NCI-H524 (cell line): ENCODE data around the gene MCF2L.

Experiments
- DNase-seq, 2 experiments: peaks; one replicate each; lab custom pipeline; 2025; lab: John Stamatoyannopoulos, UW

MCF2L gene

DNA sequence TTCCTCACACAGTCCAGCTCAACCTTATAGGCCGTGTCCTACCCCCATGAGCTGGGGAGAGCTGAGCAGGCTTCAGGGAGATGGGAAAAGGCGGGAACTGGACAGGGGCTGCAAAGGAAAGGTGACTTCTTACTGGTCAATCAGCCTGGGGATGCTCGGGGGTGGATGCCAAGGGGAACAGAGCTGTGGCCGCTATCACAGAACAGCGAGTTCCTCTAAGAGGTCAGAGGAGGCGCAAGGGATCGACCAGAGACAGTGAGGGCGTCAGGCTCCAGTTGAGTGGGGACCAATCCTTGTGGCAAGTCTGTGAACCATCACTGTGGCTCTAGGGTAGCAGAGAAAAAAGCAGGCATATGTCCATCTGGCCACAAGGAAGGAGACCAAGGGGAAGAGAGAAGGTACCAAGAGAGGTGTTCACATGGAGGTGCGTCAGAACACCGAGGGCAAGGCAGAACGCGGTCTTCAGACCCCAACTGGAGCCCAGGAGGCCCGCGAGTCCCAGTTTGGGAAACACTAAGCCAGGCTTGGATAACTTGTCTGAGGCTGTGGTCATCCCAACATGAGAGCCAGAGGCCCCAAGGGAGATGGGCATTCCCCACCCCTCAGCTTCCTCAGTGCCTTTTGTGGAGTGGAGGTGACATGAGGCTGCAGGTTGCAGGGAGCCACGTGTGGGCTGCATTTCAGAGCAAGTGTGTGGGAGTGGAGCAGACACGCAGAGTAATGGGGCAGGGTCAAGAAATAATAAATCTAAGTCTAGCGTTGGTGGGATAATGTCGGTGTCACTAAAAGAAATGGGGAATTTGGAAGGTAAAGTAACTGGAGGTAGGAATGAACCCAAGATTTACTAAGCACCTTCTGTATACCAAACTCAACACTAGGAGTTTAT is 157.5 kb downstream of the MCF2L start:
- DNase-seq, result no peak

- DNase-seq, result no peak
These were observed 160.5 kb downstream of the MCF2L start for GRCh38 chr13:113129480-113129879.

DNA sequence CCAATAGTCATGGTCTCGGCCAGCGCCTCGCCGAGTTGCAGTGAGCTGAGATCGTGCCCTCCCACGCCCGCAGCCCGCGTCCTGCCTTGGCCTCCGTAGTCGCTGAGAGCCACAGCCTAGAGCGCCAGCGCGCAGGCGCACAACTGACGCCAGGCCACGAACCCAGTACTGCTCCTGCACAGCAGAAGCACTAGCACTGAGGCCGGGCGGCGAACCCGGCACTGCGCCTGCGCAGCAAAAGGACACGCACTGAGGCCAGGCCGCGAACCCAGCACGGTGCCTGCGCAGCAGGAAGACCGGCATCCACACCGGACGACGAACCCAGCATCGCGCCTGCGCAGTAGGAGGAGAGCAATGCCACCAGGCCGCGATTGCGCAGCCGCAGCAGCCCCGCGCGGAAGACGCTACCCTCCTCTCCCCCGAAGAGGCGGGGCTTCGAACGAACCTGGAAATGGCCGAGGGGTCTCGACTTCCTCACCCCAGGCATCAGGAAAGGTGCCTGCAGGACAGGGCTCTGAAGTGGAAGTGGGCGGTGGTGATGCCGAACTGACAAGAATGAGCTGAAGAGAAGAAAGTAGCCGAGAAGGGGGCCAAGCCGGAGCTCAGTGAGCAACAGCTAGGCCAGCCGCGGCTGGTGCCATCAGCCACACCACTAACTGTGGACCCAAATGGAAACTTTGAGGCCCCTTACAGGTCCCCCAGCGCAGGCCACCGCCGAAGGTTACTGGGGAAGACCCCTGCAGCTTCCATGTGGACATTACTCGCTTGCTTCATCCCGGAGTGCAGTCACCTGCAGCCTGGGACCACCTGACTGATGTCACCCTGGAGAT is 161.1 kb downstream of the MCF2L start:
- DNase-seq, result no peak

GRCh38 chr13:113135281-113135760 is 166.3 kb downstream of the MCF2L start:
- DNase-seq, result no peak

DNA sequence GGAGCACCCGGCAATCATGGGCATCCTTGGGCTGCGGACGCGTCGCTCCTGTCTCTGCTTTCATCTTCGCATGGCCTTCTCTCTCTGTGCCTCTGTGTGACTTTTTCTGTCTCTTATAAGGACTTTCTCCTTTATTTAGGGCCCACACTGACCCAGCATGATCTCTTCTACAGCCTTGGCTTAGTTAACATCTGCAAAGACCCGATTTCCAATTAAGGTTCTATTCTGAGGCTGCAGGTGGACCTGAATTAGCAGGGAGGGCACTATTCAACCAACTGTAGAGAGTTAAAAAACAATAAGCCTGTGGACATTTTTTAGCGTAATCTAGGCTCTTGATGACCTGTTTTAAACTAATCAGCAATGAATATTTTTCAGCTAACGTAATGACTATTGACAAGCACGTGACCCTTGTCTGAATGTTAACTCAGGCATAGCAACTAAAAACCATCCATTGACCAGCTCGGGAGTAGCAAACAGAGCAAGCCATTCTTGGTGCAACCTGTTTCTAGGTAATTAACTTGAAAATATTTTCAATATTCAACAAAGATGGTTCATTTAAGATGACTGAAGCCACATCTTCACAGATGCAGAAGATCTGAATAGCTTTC is 168.8 kb downstream of the MCF2L start:
- no peak for DNase-seq

GRCh38 chr13:113138792-113139551 is 170.0 kb downstream of the MCF2L start:
- DNase-seq, result no peak

- DNase-seq, result no peak
These were observed 170.6 kb downstream of the MCF2L start for GRCh38 chr13:113139577-113139976.

DNA sequence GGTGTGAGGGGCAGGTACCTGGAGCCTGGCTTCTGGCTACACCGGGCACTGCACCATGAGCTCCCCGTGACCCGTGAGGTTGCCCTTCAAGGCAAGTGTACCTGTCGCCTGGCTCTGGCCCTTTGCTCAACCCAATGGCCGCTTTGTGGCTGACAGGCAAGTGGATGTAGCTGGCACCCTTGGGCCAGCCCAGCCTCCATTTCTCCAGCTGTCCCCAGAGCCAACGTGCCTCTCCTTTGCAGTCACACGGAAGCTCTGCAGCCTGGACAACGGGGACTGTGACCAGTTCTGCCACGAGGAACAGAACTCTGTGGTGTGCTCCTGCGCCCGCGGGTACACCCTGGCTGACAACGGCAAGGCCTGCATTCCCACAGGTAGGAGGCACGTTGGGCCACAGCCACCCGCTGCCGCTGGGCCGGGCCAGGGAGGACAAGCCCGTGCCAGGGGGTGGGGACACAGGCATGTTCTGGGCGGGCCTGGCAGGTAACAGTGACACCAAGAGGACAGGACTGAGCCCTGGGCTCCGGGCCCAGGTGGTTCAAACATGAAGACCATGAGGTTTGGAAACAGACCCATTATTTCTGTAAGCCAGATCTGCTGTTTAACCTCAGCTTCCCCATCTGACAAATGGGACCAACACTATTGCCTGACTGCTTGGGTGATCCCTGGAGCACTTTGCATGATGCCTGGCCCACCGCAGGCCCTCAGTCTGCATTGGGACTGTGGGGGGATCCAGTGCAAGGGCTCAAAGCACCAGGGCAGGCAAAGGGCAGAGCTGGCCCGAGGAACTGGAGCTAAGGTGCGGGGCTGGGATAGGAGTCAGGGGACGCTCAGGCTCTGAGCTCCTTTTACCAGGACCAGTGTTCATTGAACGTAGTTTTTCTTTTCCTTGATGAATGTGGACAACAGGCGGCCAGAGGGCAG is 171.9 kb downstream of the MCF2L start:
- no peak for DNase-seq

GRCh38 chr13:113141601-113141970 is 172.6 kb downstream of the MCF2L start:
- no peak for DNase-seq

GRCh38 chr13:113142876-113143275 is 173.9 kb downstream of the MCF2L start:
- no peak for DNase-seq

- no peak for DNase-seq
These were observed 174.6 kb downstream of the MCF2L start for GRCh38 chr13:113143466-113144254.

- DNase-seq, result no peak
These were observed 175.2 kb downstream of the MCF2L start for GRCh38 chr13:113144255-113144629.

- DNase-seq, result no peak
These were observed 176.5 kb downstream of the MCF2L start for GRCh38 chr13:113145496-113145895.

DNA sequence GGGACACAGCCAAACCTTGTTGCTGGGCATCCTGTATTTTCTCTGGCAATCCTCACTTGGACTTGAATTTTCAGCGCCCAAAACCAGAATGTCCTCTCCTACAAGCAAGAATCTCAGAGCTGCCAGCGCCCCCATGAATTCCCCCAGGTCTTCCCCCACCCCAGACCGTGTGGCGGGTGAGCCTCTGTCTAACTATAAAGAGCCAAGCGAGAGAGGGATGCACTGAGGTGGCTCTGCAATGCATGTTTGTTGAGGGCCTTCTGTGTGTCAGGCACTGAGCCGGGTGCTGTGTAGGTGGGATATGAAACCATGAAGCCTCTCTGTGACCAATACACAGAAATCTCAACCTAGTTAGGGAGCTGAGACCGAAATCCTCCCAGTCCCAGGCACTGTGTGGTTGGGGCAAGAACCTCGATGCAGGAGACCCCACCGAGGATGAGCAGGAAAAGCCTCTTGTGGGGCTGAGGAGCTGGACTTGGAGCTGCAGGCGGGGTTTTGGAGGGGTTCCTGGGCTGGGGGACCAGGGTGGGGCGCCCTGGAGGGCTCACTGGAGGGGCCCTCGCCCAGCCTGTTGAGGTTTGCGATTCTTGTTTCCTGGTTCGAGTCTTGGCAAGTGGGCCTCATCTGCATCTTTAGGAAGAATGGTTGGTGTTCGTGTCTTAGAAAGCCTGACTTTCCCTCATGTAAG is 177.0 kb downstream of the MCF2L start:
- DNase-seq, result no peak

GRCh38 chr13:113146750-113147149 is 177.7 kb downstream of the MCF2L start:
- no peak for DNase-seq

DNA sequence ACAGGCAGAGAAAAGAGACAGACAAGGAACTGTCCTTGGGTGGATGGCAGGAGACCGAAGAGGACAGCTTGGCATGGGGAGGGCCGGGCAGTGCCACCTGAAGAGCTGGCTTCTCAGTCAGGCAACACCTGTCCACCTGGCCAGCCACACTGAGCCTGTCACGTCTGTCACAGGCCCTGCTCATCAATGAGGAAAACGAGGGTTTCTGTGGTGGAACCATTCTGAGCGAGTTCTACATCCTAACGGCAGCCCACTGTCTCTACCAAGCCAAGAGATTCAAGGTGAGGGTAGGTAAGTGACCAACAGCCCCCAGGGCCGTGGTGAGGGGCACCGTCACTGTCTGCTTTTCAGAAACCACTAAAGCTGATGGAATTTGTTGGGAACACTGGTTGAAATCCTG is 178.2 kb downstream of the MCF2L start:
- DNase-seq, result no peak

- no peak for DNase-seq
These were observed 179.4 kb downstream of the MCF2L start for GRCh38 chr13:113148407-113148806.

DNA sequence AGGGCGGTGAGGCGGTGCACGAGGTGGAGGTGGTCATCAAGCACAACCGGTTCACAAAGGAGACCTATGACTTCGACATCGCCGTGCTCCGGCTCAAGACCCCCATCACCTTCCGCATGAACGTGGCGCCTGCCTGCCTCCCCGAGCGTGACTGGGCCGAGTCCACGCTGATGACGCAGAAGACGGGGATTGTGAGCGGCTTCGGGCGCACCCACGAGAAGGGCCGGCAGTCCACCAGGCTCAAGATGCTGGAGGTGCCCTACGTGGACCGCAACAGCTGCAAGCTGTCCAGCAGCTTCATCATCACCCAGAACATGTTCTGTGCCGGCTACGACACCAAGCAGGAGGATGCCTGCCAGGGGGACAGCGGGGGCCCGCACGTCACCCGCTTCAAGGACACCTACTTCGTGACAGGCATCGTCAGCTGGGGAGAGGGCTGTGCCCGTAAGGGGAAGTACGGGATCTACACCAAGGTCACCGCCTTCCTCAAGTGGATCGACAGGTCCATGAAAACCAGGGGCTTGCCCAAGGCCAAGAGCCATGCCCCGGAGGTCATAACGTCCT is 180.0 kb downstream of the MCF2L start:
- DNase-seq, result no peak
